ENCODE measurements around the gene WSCD2.

The WSCD2 gene

DNA sequence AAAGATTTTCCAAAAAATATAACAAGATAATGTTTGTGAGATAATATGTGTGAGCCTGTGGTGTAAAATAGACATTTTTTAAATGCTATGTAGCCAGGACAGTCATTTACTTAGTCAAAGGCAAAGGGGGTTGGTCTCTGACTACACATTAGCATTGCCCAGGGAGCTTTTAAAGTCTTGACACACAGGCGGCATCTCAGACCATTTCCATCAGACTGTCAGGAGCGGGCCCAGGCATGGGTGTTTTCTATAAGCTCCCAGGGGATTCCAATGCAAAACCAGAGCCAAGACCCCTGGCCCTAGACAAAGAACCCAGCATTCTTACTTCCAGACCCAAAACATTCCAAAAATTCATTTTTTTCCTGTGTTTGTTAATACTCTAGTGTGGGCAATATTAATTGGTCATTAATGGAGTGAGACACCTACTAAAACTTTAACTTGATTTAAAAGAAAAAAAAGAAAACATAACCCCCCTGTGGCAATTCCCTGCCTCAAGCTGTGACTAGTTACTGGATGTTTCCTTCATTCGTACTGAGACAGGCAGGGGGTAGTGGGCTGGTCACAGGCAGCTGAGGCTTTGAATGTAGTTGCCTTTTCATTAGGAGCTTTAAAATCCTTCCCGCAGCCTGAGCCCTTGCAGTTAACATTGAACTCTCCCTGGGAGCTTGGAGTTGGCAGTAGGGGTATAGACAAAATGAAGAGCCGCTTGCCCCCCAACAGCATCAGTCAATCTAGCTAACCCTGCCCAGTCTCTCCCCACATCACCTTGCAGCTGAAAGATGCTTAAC, 106.3 kb downstream of the WSCD2 start:
- no peak for DNase-seq (ENCODE audit: low read depth in 3 of 3)

DNA sequence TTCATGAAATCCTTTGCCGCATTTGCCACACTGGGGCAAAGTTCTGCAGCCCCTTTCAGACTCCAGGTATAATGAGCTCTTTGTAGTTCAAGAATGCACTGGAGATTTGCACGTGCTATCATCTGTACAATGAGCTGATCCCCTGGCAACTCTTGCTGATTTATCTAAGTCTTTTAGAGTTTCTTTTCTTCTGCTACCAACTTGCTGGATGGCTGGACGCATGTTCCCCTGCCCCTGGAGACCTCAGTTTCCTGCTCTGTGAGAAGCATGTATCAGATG, 106.8 kb downstream of the WSCD2 start:
- no peak for DNase-seq (ENCODE audit: low read depth in 3 of 3)

DNA sequence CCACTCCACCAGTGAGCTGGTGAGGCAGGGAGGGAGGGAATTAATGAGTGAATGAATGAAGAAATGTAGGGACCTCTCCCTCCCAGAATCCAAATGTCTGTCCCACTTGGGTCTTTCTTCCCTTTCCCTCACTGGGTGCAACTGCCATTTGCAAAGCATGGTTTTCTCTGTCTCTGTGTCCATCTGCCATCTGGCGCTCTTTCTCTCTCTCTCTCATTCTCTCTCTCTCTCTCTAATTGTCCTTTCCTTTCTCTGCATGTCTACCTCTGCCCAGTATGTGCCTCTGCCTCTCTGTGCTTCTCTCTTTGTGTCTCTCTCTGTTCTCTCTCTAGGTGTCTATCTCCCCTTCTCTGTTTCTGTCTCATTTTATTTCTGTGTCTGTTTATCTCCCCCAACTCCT, 107.3 kb downstream of the WSCD2 start:
- DNase-seq (ENCODE audit: low read depth in 3 of 3): no peak

DNA sequence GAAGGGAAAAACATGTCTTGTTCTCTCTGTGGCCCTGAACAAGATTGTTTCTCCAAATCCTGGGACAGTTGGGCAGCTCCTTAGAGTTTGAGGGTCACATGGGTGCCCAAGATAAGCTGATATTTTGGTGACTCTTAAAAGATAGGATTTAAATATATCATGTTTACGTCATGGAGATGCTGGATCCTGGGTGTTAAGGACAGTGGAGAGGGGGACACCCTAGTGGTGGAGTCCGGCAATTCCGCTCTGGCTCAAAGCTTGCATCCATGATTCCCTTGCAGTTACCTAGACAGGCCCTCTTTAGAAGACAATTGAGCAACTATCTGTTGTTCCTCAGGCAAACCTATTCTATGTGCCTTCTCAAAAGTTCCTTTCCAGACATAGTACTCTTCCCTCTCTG, 108.2 kb downstream of the WSCD2 start:
- DNase-seq (ENCODE audit: low read depth in 3 of 3): no peak

DNA sequence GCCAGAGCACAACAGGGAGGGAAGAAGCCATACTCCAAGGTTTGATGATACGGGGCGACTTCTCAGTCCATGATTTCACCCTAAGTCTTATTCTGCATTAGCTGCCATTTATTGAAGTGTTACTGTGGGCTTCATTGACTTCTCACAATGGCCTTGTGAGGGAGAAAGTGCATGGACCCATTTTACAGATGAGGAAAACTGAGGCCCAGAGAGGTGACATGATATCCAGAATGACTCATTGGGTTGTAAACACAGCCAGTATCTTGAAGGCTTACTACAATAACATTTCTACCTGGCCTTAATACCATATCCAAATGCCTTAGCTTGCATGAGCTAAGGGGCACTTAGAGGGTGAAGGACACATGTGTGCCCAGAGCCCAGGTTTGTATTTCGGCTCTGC, 109.4 kb downstream of the WSCD2 start:
- DNase-seq (ENCODE audit: low read depth in 3 of 3): no peak

DNA sequence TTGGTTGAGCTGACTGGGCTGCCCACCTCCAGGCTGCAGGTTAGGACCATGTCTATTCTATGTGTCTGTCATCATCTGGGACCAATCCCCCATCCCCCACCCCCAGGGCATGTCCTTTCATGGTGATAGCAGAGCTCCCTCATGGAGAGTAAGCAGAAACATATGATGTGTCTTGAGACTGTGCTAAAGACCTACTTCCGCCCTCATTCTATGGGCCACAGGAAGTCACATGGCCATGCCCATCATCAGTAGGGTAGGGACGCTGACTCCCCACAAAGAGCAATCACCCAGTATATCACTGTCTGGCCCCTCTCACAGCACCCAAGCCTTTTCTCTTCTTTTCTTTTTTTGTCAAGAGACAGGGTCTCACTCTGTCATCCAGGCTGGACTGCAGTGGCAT, 110.3 kb downstream of the WSCD2 start:
- no peak for DNase-seq (ENCODE audit: low read depth in 3 of 3)

DNA sequence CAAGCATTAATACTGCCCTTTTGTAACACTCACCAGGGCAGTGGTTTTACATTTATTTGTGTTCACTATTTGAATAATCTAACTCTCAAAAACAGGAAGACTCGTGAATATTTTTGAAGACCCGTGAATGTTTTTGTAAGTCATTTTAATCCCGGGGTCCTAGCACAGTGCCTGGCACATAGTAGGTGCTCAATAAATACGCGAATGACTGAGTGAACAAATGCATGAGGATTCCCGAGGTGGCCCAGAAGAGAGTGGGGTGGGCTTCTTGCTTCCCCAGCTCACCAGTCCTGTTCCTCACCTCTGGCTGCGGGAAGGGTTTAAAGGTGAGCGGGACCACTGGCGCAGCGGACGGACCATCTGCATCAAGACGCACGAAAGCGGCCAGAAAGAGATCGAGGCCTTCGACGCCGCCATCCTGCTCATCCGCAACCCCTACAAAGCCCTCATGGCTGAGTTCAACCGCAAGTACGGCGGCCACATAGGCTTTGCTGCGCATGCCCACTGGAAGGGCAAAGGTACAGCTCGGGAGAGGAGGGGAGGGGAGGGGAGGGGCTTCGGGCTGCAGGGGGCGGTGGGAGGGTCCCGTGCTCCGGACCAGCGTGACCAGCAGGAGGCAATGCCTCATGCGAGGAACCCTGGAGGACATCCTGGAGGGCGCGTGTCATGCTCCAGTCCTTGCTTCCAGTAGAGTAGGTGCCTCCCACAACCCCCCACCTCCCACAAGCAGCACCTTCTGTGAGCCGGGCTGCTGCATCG, 111.1 kb downstream of the WSCD2 start:
- no peak for DNase-seq (ENCODE audit: low read depth in 3 of 3)

DNA sequence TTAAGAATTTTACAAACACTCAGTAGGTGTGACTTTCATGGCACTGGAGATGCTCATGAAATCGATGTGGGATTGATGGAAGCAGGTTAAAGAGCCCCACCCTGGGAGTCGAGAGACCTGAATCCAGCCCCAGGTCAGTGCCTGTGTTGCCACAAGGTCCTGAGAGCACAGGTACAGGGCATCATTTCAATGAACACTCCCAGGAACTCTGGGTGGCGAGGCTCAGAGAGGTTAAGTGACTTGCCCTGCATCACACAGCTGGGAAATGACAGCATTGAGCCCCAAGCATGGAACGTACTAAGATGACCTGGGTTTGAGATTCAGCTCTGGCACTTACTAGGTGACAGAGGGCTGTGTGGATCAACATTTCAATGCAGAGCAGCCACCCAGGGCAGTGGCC, 111.8 kb downstream of the WSCD2 start:
- no peak for DNase-seq (ENCODE audit: low read depth in 3 of 3)

DNA sequence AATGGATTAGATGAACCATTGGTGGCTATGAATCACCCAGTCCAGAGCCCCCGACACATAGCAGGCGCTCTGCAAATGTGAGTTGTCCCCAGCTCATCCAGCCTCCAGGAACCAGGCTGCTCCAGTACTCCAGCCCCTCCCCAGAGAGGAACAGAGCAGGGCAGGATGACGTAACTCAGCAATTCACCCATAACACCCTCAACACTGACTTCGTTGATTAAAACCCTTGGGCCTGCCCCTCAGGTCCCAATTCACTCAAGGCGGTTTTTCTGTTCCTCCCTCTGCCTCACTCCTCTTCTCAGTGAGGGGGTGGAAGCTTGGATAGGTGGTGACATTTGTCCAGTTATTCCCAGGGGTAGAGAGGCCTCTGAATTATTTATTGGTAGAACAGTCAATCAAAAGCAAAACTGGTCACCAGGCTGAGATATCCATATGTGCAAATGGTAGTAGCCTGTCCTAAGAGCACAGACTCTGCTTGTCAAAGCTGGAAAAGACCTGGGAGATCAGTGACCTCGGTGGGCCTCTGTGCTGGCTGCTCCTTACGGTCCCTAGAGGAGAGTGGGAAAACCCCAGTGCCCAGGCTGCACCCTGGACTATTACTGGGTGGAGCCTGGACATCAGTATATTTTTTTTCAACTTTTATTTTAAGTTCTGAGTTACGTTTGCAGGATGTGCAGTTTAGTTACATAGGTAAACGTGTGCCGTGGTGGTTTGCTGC, 113.1 kb downstream of the WSCD2 start:
- DNase-seq (ENCODE audit: low read depth in 3 of 3): no peak

DNA sequence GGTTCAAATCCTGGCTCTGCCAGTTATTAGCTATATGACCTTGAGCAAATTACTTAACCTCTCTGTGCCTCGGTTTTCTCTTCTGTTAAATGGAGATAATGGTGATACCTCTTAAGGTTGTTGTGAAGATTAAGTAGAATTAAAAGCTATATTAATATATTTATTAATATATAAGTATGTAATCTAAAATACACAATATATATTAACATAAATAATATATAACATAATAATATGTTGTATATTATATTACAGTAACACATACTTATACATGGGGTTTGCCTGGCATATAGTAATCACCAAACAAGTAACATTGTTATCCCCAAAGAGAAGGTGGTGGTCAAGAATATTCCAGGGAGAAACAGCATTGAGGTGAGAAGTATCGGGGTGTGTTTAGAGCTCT, 118.0 kb downstream of the WSCD2 start:
- no peak for DNase-seq (ENCODE audit: low read depth in 3 of 3)

DNA sequence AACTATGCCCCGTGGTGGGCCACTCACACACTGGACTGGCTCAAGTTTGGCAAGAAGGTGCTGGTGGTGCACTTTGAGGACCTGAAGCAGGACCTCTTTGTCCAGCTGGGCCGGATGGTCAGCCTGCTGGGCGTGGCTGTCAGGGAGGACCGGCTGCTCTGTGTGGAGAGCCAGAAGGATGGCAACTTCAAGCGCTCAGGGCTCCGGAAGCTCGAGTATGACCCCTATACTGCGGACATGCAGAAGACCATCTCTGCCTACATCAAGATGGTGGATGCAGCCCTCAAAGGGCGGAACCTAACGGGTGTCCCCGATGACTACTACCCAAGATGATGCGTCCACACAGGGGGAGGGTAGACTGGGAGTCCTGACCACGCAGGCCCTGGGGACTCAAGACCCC, 118.9 kb downstream of the WSCD2 start:
- no peak for DNase-seq (ENCODE audit: low read depth in 3 of 3)

DNA sequence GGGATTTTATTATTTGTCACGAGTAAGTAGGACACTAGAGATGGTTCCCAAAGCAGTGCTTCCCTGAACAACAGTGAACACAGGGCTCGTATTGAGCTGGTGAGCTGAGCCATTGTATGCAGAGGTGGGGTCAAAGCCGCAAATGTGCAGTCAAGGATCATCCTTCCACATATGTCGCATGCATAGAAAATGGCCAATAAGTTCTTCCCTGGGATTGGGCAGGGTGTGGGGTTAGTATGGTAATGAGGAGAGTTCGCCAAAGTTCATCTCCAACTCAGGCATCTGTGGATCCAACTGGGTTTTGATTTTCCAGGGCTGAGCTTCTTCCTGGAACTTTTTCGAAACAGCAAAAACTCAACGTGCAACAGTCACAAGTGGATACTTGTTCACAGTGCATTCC, 123.4 kb downstream of the WSCD2 start:
- DNase-seq (ENCODE audit: low read depth in 3 of 3): no peak

DNA sequence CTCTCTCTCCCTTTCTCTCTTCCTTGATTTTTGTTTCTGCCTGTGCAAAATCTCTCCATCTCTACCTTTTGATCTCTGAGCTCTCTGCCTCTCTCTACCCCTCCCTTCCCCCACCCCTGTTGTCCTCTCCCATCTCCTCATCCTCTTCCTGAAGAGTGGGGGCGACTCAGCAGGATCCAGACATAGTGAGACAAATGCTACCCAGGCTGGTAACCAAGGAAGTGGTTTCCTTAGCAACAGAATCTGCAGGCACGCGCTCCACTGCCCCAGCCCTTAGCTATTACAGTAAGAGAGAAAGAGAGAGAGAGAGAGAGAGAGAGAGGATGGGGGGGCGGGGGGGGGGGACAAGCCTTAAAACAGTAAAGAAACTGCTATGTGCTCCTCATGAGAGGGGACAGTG, 124.5 kb downstream of the WSCD2 start:
- DNase-seq (ENCODE audit: low read depth in 3 of 3): no peak

DNA sequence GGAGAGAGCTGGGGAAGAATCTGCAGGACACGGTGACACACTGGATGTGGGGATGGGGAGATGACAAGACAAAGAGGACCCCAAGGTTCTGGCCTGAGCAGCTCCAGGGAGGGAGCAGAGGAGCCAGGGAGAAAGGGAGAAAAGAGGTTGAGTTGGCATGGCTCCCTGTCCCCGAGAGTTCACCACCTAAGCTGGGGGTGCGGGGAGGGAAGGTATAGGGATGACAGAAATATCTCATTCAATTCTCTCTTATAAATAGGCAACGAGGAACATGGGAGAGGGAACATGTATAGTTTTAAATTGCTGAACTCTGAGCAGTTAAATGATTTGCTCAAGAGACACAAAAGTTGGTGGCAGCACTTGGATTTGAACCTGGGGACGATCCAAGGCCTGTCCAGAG, 124.9 kb downstream of the WSCD2 start:
- DNase-seq (ENCODE audit: low read depth in 3 of 3): no peak

DNA sequence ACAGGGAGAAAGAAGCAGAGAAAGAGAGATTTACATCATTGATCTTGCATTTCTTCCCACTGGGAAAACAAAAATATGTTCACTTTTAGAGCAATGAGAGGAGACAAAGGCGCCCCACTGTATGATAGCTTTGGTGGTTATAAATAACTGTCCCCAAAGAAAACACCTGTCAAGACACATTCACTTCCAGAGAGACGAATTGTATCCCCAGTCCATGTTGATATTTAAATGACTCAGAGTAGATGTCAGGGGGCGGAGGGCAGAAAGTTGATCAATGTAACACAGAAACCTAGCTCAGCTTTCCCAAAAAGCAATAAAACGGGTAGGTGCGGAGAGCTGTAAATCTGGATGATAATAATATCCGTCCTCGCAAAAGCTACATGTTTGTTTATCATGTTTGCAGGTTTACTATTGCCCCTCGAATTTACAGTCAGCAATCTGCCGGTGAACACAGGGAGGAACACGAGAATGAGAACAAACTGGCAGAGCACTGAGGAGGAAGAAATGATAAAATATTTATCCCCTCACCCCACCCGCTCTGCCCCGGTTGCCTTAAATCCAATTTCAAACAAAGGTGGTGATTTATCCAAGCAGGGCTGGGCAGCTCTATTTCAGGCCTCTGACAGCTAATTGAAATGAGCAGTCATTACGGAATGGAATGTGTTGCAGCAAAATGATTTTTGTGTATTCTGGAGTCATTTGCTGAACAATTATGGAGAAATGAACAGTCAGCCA, 125.6 kb downstream of the WSCD2 start:
- no peak for DNase-seq (ENCODE audit: low read depth in 3 of 3)

DNA sequence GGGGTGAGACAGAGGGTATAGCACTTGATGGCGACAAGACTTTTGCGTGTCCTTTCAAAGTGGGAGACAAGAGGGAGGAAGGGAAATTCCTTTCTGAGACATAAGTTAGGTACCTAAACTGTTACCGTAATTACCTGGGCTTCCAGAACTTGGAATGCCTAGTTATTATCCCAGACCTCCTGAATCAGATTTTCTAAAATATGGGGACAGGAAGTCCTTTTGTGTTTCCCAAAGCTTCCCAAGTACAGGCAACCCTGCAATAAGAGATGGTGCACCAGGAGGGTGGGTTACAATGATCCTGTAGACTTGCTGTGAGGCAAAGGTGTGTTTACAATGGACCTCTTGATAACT, 126.1 kb downstream of the WSCD2 start:
- DNase-seq (ENCODE audit: low read depth in 3 of 3): no peak

DNA sequence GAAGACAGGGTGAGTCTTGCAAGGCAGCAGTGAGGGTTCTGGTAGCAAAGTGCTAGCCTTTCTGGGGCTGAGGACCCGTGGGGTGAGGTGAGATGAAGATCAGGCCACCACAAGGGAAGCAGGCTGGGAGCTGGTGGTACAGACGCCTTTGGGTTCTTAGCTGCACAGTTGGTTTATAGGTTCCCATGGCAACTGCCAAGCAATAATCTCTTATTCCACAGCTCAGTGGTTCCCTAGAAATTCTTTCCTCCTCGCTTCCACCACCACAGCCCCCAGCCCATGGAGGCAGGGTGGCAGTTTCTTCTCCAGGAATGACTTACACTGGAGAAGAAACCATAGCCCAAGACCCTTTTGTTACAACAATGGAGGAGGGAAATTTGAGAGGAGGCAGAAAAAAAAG, 127.9 kb downstream of the WSCD2 start:
- no peak for DNase-seq (ENCODE audit: low read depth in 3 of 3)

DNA sequence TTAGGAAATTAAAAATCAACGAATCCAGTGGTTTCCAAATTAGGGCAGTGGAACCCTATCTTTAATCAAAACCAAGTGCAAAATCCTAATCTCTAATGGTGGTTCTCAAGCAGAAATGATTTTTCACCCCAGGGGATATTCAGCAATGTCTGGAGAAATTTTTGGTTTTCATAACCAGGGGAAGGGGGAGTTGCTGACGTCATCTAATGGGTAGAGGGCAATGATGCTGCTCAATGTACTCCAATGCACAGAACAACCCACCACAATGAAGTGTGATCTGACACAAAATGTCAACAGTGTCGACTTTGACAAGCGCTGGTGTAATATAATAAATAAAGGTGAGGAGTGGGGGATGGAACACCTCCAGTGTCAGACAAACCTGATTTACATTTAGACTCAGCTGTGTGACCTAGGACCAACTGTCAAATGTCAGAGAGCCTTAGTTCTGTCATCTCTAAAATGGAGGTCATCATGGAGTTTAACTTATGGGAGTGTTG, 128.6 kb downstream of the WSCD2 start:
- DNase-seq (ENCODE audit: low read depth in 3 of 3): no peak

DNA sequence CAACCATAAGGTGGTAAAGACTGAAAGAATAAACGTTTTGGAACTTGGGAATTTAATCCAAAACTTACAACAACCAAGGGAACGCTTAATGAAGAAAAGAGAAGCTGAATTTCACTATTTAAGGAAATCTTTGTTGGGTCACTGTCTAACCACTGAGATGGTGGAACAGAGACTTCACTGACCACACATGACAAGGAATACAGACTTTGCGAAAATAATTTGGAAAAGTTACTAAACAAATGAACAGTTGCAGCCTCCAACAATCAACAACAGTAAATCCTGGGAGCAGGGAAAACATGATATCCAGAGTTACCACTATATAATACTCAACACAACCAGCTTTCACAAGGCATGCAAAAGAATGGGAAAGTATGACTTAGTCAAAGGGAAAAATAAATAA, 131.0 kb downstream of the WSCD2 start:
- DNase-seq (ENCODE audit: low read depth in 3 of 3): no peak

DNA sequence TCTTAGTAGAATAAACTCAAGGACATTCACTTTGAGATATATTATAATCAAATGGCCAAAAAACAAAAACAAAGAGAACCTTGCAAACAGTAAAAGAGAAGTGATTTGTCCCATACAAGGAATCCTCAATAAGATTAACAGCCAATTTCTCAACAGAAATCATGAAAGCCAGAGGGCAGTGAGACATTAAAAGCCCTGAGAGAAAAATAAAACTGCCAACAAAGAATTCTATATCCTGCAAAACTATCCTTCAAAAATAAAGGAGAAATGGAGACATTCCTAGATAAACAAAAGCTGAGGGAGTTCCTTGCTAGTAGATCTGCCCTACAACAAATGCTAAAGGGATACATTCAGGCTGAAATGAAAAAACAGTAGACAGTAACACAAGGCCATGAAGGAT, 131.9 kb downstream of the WSCD2 start:
- no peak for DNase-seq (ENCODE audit: low read depth in 3 of 3)

DNA sequence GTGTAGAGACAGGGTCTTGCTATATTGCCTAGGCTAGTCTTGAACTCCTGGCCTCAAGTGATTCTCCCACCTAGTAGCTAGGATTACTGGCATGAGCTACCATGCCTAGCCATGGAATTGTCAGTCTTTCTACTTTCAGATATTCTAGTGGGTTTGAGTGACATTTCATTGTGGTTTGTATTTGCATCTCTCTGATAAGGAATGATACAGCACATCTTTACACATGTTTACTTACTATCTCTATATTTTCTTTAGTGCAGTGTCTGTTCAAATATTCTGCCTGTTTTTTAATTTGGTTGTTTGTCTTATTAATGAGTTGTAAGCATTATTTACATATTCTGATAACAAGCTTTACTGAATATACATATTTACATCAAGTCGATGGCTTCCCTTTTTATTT, 136.4 kb downstream of the WSCD2 start:
- no peak for DNase-seq (ENCODE audit: low read depth in 3 of 3)

DNA sequence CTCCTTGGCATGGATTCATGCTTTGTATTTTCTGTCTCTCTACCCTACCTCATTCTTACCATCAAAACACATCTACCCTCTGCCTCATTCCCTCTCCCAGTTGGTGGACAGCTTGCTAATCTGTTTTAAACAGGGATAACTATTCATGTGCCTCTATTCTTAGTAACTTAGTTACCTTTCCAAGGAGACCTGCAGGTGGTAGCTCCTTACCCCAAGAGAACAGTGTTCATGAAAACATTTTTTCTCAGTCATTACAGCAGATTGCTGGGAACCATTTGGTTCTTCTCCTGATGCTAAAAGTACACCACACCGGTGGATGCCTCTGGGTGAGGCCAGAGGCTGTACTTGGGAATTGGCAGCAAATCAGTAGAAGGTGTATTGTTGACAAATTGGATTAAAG, 137.0 kb downstream of the WSCD2 start:
- no peak for DNase-seq (ENCODE audit: low read depth in 3 of 3)

Data from stimulated activated CD4-positive, alpha-beta T cell treated with anti-CD3 and anti-CD28 coated beads, TNF-alpha, amount 100 ng/mL, for 4 hours (primary cell).